GM18951 (cell line): ENCODE measurements around the gene CTIF.

Experiments used
- POLR2A ChIP-seq: IDR thresholded peaks from 4 replicates; pipeline ENCODE4 v1.6.1; 2011; ENCODE audit warnings: mild to moderate bottlenecking; ENCODE audit not compliant: insufficient read length, insufficient read depth; ENCODE audit errors: extremely low read depth
- in situ Hi-C: fragments of 300-500 bp; cut with MboI; formaldehyde crosslinking; loops from one replicate; pipeline ENCODE4 v1.12.0; 2022; ENCODE audit warnings: low sequenced_read_pairs, mixed read lengths, inconsistent platforms; ENCODE audit not compliant: unreplicated experiment

The CTIF gene

DNA sequence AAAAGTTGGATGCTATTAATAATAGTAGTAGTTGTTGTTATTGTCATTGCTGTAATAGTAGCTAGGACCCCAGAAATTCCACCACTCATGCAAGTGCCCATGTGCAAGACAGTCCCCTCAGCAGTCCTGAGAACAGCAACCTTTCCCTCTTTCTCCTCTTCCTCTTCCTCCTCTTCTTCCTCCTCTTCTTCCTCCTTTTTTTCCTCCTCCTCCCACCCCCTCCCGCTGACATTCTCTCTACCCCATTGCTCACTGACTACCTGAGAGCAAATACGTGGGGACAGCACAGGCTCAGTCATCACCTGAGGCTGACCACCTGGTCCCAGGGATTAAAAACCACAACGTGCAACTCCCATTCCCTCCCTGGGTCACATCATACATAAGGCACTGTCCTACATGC is 370.1 kb downstream of the CTIF start:
- no peak for TF ChIP-seq POLR2A
- in situ Hi-C loops = no loop called here

- no peak for TF ChIP-seq POLR2A
- in situ Hi-C loops = no loop called here
Measured at GRCh38 chr18:48909721-48910120, 370.9 kb downstream of the CTIF start.

DNA sequence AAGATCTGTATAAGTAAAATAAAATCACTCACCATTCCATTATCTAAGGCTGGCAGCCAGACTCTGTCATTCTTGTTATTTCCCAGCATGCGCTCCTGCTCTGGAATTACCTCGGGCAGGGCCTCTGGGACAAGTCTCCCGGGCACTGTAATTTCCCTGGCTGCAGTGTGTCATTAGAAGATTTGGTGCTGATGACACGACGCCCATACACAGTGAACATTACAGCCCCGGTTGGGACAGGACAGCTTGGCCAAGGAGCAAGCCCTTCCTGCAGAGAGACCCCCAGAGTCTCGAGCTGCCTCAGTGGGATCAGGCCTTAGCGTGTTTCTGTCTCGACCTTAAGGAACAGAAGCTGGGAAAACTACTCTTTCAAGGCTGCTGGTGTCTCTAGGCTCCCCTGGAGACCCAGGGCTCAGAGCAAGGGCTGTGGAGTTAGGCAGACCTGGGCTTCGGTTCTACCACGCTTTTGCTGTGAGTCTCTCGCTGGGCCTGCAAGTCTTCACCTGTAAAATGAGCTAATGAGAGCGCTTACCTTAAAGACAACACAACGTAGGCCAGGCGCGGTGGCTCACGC is 372.2 kb downstream of the CTIF start:
- in situ Hi-C loops = no loop called here
- TF ChIP-seq POLR2A = no peak
